HepG2 (cell line): Measurements from ENCODE around the gene VGLL4.

Source experiments
- BCL6 ChIP-seq: IDR thresholded peaks from 2 replicates; pipeline ENCODE4 v1.6.1; 2016; ENCODE audit warnings: missing genetic modification reagents, missing compliant biosample characterization
- CTCF ChIP-seq: sonication (generic); formaldehyde crosslinking; IDR thresholded peaks from 2 replicates; pipeline ENCODE4 v1.5.0; 2020; ENCODE audit warnings: mild to moderate bottlenecking, missing genetic modification reagents, moderate library complexity
- TRAFD1 ChIP-seq: sonication (generic); formaldehyde crosslinking; IDR thresholded peaks from 2 replicates; pipeline ENCODE4 v1.5.1; 2020; ENCODE audit warnings: missing genetic modification reagents, mild to moderate bottlenecking, borderline replicate concordance
- XRCC5 ChIP-seq: fragments of 200-400 bp; formaldehyde crosslinking; optimal IDR thresholded peaks from 2 replicates; pipeline ENCODE3; 2017; ENCODE audit warnings: mild to moderate bottlenecking, low read length
- ZNF512B ChIP-seq: sonication (generic); formaldehyde crosslinking; IDR thresholded peaks from 2 replicates; pipeline ENCODE4 v1.5.1; 2020; ENCODE audit warnings: missing genetic modification reagents, mild to moderate bottlenecking, borderline replicate concordance
- ZNF558 ChIP-seq: sonication (generic); formaldehyde crosslinking; IDR thresholded peaks from 2 replicates; pipeline ENCODE4 v1.9.0; 2022; ENCODE audit warnings: mild to moderate bottlenecking, missing genetic modification reagents, borderline replicate concordance
- ZNF672 ChIP-seq: sonication (generic); formaldehyde crosslinking; IDR thresholded peaks from 2 replicates; pipeline ENCODE4 v1.8.1; 2022; ENCODE audit warnings: missing genetic modification reagents
- ZZZ3 ChIP-seq: sonication (generic); formaldehyde crosslinking; IDR thresholded peaks from 2 replicates; pipeline ENCODE4 v1.4.0; 2020; ENCODE audit warnings: missing genetic modification reagents, mild to moderate bottlenecking, borderline replicate concordance

GRCh38 chr3:11634081-11634635 lies 9.6 kb downstream of the VGLL4 start:
- TF ChIP-seq ZNF558 (CRISPR knock-in tag) = no peak
- TF ChIP-seq ZNF512B (CRISPR knock-in tag) = no peak
- no peak for TF ChIP-seq TRAFD1
- no peak for TF ChIP-seq CTCF (CRISPR knock-in tag)
- no peak for TF ChIP-seq XRCC5
- TF ChIP-seq ZZZ3 (CRISPR knock-in tag) = no peak
- TF ChIP-seq BCL6 (CRISPR knock-in tag) = no peak
- no peak for TF ChIP-seq ZNF672 (CRISPR knock-in tag)
